Stimulated activated CD8-positive, alpha-beta memory T cell treated with anti-CD3 and anti-CD28 coated beads, Interleukin-2, amount 100 ng/mL, for 48 hours (primary cell): ENCODE measurements around the gene DOHH.
"Not testable (repeated sequence)": the region's sequence is repeated elsewhere in the genome, so short reads cannot be mapped to it uniquely, and the experiment has no call there.

Experiments
- DNase-seq, 2 donors: peaks; one replicate each; pipeline ENCODE4 v3.0.0-alpha.2; 2020; ENCODE audit warnings: low read depth in 2 of 2

Gene DOHH

GRCh38 chr19:3459089-3459881 is 41.2 kb downstream of the DOHH start:
- DNase-seq: no peak

- no peak for DNase-seq
These were observed 42.0 kb downstream of the DOHH start for GRCh38 chr19:3458229-3459088.

DNA sequence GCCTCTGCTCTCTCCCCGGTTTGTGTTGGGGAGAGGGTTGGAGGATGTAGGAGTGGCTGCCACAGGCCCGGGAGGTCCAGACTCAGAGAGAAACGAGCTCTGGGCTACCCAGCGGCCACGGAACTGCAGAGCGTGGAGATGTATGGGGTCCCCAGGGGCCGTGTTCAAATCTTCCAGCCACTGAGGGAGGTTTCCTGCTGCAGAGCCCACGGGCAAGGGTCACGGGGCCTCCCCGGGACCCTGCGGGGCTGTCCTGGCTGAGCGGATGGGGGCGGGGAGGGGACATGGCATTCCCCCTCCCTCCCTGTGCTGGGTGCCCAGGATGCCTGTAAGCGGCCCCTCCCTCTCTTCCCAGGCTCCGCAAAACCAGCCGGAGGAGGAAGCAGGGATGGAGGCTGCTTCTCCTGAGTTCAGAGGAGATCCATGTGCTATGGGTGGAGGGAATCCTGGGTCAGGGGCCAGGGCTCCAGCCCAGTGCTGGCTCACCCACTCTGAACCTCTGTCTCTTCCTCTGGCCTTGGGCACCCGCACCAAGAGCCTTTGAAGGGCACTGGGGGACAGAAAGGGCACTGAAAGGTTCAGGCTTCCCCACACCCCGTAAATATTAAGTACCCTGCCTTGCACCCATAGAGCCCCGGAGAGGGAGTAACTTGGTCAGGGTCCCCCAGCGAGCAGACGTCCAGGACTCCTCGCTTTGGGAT is 42.8 kb downstream of the DOHH start:
- DNase-seq: no peak

GRCh38 chr19:3456925-3457527 is 43.4 kb downstream of the DOHH start:
- no peak for DNase-seq

GRCh38 chr19:3455960-3456601 is 44.4 kb downstream of the DOHH start:
- DNase-seq: no peak

GRCh38 chr19:3455393-3455955 is 45.0 kb downstream of the DOHH start:
- DNase-seq: no peak

GRCh38 chr19:3454656-3455392 is 45.6 kb downstream of the DOHH start:
- DNase-seq: no peak

GRCh38 chr19:3453840-3454239 is 46.6 kb downstream of the DOHH start:
- no peak for DNase-seq

DNA sequence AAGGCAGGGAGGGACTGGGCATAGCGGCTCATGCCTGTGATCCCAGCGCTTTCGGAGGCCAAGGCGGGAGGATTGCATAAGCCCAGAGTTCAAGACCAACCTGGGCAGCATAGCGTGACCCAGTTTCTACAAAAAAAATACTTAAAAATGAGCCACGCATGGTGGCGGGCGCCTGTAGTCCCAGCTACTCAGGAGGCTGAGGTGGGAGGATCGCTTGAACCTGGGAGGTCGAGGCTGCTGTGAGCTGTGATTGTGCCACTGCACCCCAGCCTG is 47.6 kb downstream of the DOHH start:
- DNase-seq: not testable (repeated sequence)

DNA sequence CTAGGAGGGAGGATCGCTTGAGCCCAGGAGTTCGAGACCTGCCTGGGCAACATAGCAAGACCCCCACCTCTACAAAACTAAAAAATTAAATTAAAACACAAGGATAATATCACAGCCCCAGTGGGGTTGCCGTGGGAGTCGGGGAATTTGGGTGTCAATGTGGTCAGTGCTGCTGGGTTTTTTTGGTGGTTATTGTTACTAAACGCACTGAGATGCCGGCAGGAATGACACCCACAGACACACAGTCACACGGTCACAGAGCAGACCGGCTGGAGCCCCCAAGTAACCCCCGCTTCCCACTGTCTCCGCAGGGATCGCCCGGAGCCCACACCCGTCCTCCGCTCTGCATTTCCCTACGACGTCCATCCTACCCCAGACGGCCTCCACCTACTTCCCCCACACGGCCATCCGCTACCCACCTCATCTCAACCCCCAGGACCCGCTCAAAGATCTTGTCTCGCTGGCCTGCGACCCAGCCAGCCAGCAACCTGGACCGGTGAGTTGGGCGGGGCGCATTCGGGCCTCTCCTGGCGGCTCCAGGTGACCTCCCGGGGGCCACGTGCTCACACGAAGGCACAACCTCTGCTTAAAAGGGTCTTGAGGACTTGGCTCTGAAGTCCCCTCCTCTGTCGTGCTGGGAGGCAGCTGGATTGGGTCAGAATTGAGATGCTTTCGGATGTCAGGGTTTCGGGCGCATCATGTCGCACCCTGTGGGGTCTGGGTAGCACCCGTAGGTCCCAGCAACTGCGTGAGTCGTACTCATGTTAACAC is 48.1 kb downstream of the DOHH start:
- DNase-seq: no peak

- DNase-seq: no peak
These were observed 49.0 kb downstream of the DOHH start for GRCh38 chr19:3451451-3451866.

DNA sequence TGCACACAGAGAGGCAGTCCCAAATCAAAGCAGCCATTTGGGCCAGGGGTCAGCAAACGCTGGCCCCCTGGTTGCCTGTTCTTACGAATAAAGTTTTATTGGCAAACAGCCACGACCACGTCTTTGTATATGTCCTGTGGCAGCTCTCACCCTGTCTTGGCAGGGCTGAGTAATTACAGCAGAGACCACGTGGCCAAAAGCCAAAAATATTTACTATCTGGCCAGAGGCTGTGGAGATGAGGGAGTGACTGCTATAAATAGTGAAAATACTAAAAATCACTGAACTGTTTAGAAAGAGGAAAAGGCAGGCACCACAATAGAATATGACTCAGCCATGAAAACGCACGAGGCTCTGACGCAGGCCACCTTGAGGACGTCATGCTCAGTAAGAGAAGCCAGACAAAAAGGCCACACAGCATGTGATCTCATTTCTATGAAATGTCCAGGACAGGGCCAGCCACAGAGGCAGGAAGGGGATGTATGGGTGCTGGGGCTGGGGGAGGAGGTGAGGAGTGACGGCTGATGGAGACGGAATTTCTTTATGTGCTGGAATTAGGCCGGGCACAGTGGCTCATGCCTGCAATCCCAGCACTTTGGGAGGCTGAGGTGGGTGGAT is 49.6 kb downstream of the DOHH start:
- DNase-seq: no peak

GRCh38 chr19:3448616-3449334 is 51.7 kb downstream of the DOHH start:
- no peak for DNase-seq

DNA sequence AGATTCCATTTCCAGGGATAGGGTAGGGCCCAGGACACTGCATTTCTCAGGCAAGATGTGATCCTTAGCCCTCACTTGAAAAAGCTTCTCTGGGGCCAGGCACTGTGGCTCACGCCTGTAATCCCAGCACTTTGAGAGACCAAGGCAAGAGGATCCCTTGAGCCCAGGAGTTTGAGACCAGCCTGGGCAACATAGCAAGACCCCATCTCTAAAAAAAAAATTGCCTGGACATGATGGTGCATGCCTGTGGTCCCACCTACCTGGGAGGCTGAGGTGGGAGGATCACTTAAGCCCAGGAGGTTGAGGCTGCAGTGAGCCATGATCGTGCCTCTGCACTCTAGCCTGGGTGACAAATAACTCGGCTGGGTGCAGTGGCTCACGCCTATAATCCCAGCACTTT is 53.8 kb downstream of the DOHH start:
- DNase-seq: not testable (repeated sequence)

DNA sequence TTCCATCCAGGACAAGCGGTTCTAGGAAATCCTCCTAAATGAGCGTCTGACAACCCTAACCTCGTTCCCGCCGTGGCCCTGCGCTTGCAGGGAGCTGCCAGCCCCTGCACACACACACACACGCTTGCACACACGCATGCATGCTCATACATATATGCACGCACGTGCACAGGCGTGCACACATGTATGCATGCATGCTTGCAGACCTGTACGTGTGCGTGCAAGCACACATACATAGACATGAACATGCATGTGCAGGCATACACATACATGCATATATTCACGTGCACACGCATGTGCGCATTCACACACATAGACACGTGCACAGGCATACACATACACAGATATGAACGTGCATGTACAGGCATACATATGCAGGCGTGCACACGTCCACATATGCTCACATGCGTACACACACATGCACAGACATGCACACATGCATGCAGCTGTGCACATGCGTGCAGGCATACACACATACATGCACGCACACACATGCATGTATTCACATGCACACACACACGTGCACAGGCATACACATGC is 55.7 kb downstream of the DOHH start:
- no peak for DNase-seq

GRCh38 chr19:3443840-3444694 is 56.4 kb downstream of the DOHH start:
- DNase-seq: no peak

DNA sequence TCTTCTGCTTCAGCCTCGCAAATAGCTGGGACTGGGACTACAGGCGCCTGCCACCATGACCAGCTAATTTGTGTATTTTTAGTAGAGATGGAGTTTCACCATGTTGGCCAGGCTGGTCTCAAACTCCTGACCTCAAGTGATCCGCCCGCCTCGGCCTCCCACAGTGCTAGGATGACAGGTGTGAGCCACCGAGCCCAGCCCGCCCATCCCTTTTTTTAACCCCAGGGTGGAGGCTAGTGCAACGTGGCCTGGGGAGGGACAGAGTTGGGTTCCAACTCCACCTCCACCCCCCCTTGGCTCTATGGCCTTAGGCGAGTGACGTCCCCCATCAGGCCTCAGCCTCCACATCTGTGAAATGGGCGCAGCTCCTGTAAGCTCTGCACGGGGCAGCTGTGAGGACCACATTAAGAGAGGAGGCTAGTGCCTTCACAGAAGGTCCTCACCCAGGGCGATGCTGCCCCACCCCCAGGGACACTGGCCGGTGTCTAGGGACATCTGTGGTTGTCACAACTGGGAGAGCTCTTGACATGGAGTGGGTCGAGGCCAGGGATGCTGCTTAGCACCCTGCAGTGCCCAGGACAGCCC is 57.9 kb downstream of the DOHH start:
- DNase-seq: no peak
